Neuronal stem cell (in vitro differentiated cells): Measurements from ENCODE around the gene EGFL6.
"Not testable (repeated sequence)": the region's sequence is repeated elsewhere in the genome, so short reads cannot be mapped to it uniquely, and the experiment has no call there.

Experiments used
- DNase-seq: peaks from one replicate; pipeline ENCODE4 v3.0.0-alpha.2; 2013; ENCODE audit warnings: low spot score
- H2AFZ ChIP-seq: one replicate; pipeline ENCODE4 v1.6.1; 2013; ENCODE audit warnings: mild to moderate bottlenecking, low read length, inconsistent platforms
- H2AK5ac ChIP-seq: 2 replicates; pipeline ENCODE4 v1.6.1; 2013; ENCODE audit warnings: low read depth, mild to moderate bottlenecking, inconsistent platforms, low read length, moderate library complexity, mixed read lengths
- H2BK120ac ChIP-seq: 2 replicates; pipeline ENCODE4 v1.6.1; 2013; ENCODE audit warnings: low read depth, mild to moderate bottlenecking, inconsistent platforms, low read length, moderate library complexity, mixed read lengths
- H2BK12ac ChIP-seq: one replicate; pipeline ENCODE4 v1.6.1; 2013; ENCODE audit warnings: low read length, inconsistent platforms
- H2BK15ac ChIP-seq: 2 replicates; pipeline ENCODE4 v1.6.1; 2013; ENCODE audit warnings: mild to moderate bottlenecking, low read length, inconsistent platforms, mixed read lengths
- H2BK5ac ChIP-seq: one replicate; pipeline ENCODE4 v1.6.1; 2013; ENCODE audit warnings: inconsistent platforms, mild to moderate bottlenecking, low read length, moderate library complexity
- H3K14ac ChIP-seq: one replicate; pipeline ENCODE4 v1.6.1; 2013; ENCODE audit warnings: low read length, inconsistent platforms
- H3K18ac ChIP-seq: 2 replicates; pipeline ENCODE4 v1.6.1; 2013; ENCODE audit warnings: low read length, inconsistent platforms
- H3K23ac ChIP-seq: 2 replicates; pipeline ENCODE4 v1.6.1; 2013; ENCODE audit warnings: low read depth, mild to moderate bottlenecking, mixed read lengths, low read length, inconsistent platforms; ENCODE audit not compliant: poor library complexity
- H3K27ac ChIP-seq: replicated peaks from 3 replicates; pipeline ENCODE4 v1.5.1; 2013; ENCODE audit warnings: low read length, inconsistent platforms
- H3K27me3 ChIP-seq, 3 experiments: 2 replicates each; pipeline ENCODE4 v1.6.1; 2013; ENCODE audit warnings: low read length in 3 of 3, mild to moderate bottlenecking in 2 of 3, inconsistent platforms in 1 of 3, low read depth in 1 of 3, mixed read lengths in 1 of 3, moderate library complexity in 1 of 3; ENCODE audit not compliant: control insufficient read depth in 3 of 3, insufficient read depth in 3 of 3
- H3K36me3 ChIP-seq, 2 donors: replicated peaks in 1 of 2; 2 replicates each; pipeline ENCODE4 v1.6.1; 2013; ENCODE audit warnings: low read length in 2 of 2; ENCODE audit not compliant: control insufficient read depth in 2 of 2, insufficient read depth in 2 of 2
- H3K4ac ChIP-seq: 2 replicates; pipeline ENCODE4 v1.6.1; 2013; ENCODE audit warnings: inconsistent platforms, mild to moderate bottlenecking, low read length, moderate library complexity
- H3K4me1 ChIP-seq, 2 donors: 1 replicate in 1 of 2; 2 replicates in 1 of 2; pipeline ENCODE4 v1.6.1; 2013; ENCODE audit warnings: low read length in 2 of 2, low read depth in 1 of 2; ENCODE audit not compliant: control insufficient read depth in 2 of 2, insufficient read depth in 1 of 2
- H3K4me2 ChIP-seq: one replicate; pipeline ENCODE4 v1.6.1; 2013; ENCODE audit warnings: mild to moderate bottlenecking, low read length, inconsistent platforms; ENCODE audit not compliant: insufficient read depth, poor library complexity, severe bottlenecking
- H3K4me3 ChIP-seq, 2 donors: 2 replicates each; pipeline ENCODE4 v1.5.1; 2013; ENCODE audit warnings: low read length in 2 of 2, mild to moderate bottlenecking in 2 of 2, inconsistent platforms in 1 of 2, moderate library complexity in 1 of 2
- H3K79me1 ChIP-seq: one replicate; pipeline ENCODE4 v1.6.1; 2013; ENCODE audit warnings: low read depth, mild to moderate bottlenecking, inconsistent platforms, low read length, moderate library complexity
- H3K9ac ChIP-seq: one replicate; pipeline ENCODE4 v1.6.1; 2013; ENCODE audit warnings: mild to moderate bottlenecking, low read depth, low read length, inconsistent platforms; ENCODE audit not compliant: poor library complexity
- H3K9me3 ChIP-seq, 2 donors: replicated peaks in 1 of 2; 2 replicates each; pipeline versions ENCODE3 to v1.6.1; 2013; ENCODE audit warnings: low read length in 2 of 2, mild to moderate bottlenecking in 2 of 2, inconsistent platforms in 1 of 2, low read depth in 1 of 2, mixed read lengths in 1 of 2, moderate library complexity in 1 of 2; ENCODE audit not compliant: control insufficient read depth in 2 of 2, insufficient read depth in 1 of 2
- H4K8ac ChIP-seq: one replicate; pipeline ENCODE4 v1.6.1; 2013; ENCODE audit warnings: low read depth, mild to moderate bottlenecking, inconsistent platforms, low read length, moderate library complexity
- H4K91ac ChIP-seq: one replicate; pipeline ENCODE4 v1.6.1; 2013; ENCODE audit warnings: low read length, low read depth, mild to moderate bottlenecking, inconsistent platforms; ENCODE audit not compliant: poor library complexity
- WGBS, 2 donors: extraction: QIAGEN DNeasy Blood & Tissue Kit; methylation state at CpG; one replicate each; pipeline ENCODE4 v1.1.7; 2013; ENCODE audit warnings: missing lambda C conversion rate in 2 of 2, mixed read lengths in 1 of 2; ENCODE audit not compliant: insufficient read length in 2 of 2, insufficient replicate concordance in 1 of 2; ENCODE audit errors: extremely low coverage in 2 of 2; 5-methylcytosine and 5-hydroxymethylcytosine counted together

The EGFL6 gene

GRCh38 chrX:13679700-13680099, 110.3 kb downstream of the EGFL6 start:
- not testable (repeated sequence) for H2BK5ac ChIP-seq, H2BK120ac ChIP-seq, H4K8ac ChIP-seq, H4K91ac ChIP-seq, H3K23ac ChIP-seq, H3K27ac ChIP-seq, H3K79me1 ChIP-seq, H3K14ac ChIP-seq, H3K9ac ChIP-seq, H2BK12ac ChIP-seq, H3K4me1 ChIP-seq, H2AFZ ChIP-seq, H3K36me3 ChIP-seq, H3K18ac ChIP-seq, H2AK5ac ChIP-seq, H3K9me3 ChIP-seq, DNase-seq, H2BK15ac ChIP-seq, H3K27me3 ChIP-seq, H3K4me3 ChIP-seq, H3K4ac ChIP-seq, H3K4me2 ChIP-seq
- no CpG with 5 or more reads among the region's 4 CpGs for WGBS, 2 donors

GRCh38 chrX:13681595-13681994, 112.2 kb downstream of the EGFL6 start:
- Histone ChIP-seq H2BK120ac (no peak overlapping the region), H3K4me1 (no peaks in the 10 kb centered on the region), H2BK5ac (no peak overlapping the region), H2BK12ac (no peak overlapping the region), H3K23ac (no peak overlapping the region), H3K4me2 (no peak overlapping the region), H3K4ac (no peak overlapping the region), H4K91ac (no peak overlapping the region), H3K4me3 (no peak overlapping the region), H3K14ac (no peak overlapping the region), H4K8ac (no peak overlapping the region), H3K27me3 (no peaks in the 10 kb centered on the region), H3K9me3 (peaks cover 0 to 2% of the 10 kb centered on the region in 2 donors), H3K79me1 (no peaks in the 10 kb centered on the region), H2AFZ (no peak overlapping the region), H3K18ac (no peak overlapping the region), H3K9ac (no peak overlapping the region), H2BK15ac (no peak overlapping the region), H2AK5ac (no peak overlapping the region), H3K27ac (no peak overlapping the region), H3K36me3 (no peaks in the 10 kb centered on the region)
- DNase-seq: no peak
- WGBS, 2 donors: no CpG with 5 or more reads among the region's 7 CpGs
